Measurements from ENCODE around the gene MYOCOS.

DNA sequence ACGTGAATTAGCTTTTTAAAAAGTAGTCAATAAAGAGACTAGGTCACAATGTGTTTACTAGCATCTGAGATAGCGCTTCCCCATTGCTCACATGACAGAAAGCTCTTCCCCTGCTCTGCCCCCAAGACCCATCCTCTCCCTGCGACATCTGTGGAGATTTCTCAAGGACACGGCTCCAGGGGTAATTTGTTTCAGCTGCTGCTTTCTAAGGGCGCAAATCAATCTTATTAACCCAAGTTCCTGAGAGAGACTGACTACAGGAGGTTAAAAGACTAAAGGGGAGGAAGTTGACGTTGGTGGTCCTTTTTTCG, at the start of gene MYOCOS:
- TF ChIP-seq POLR2A (IDR thresholded peaks at IDR 0.05; ENCODE audit: low read depth, low read length) (no peak), FOS (IDR thresholded peaks at IDR 0.05; ENCODE audit: borderline replicate concordance, insufficient read depth, low read length) (no peak), EZH2 (IDR thresholded peaks at IDR 0.05; ENCODE audit: borderline replicate concordance, low read depth, low read length, severe bottlenecking) (no peak), POLR2AphosphoS5 (IDR thresholded peaks at IDR 0.05; ENCODE audit: insufficient read depth, low read depth, low read length) (no peak), JUN (IDR thresholded peaks at IDR 0.05; ENCODE audit: borderline replicate concordance, insufficient read depth, insufficient read length, low read depth) (no peak), MYC (IDR thresholded peaks at IDR 0.05; ENCODE audit: low read depth, low read length) (no peak)
- TF ChIP-seq, protein P1, sequence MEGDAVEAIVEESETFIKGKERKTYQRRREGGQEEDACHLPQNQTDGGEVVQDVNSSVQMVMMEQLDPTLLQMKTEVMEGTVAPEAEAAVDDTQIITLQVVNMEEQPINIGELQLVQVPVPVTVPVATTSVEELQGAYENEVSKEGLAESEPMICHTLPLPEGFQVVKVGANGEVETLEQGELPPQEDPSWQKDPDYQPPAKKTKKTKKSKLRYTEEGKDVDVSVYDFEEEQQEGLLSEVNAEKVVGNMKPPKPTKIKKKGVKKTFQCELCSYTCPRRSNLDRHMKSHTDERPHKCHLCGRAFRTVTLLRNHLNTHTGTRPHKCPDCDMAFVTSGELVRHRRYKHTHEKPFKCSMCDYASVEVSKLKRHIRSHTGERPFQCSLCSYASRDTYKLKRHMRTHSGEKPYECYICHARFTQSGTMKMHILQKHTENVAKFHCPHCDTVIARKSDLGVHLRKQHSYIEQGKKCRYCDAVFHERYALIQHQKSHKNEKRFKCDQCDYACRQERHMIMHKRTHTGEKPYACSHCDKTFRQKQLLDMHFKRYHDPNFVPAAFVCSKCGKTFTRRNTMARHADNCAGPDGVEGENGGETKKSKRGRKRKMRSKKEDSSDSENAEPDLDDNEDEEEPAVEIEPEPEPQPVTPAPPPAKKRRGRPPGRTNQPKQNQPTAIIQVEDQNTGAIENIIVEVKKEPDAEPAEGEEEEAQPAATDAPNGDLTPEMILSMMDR (IDR thresholded peaks at IDR 0.05; ENCODE audit: extremely low read depth in 1 of 2, insufficient read depth in 1 of 2, low read depth in 1 of 2, low read length in 2 of 2), result no peak
- TF ChIP-seq, protein P2, sequence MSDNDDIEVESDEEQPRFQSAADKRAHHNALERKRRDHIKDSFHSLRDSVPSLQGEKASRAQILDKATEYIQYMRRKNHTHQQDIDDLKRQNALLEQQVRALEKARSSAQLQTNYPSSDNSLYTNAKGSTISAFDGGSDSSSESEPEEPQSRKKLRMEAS (IDR thresholded peaks at IDR 0.05; ENCODE audit: insufficient read depth, insufficient read length), result no peak
